Right atrium auricular region (tissue), 2 donors: ENCODE measurements around the gene ACY1. TPM values are rescaled to one million over a fixed set of nuclear protein-coding genes. Genes with fewer than 3 reads are reported as not detected.
A peak's percentile ranks its signal among the peaks of the same experiment; 100 is the strongest.

ENCODE experiments used
- DNase-seq: peaks from one replicate; pipeline ENCODE4 v3.0.0-alpha.2; 2019; ENCODE audit warnings: low spot score
- H3K27ac ChIP-seq, 2 donors: fragments of 200-600 bp; sonication (generic); 1 replicate in 1 of 2; 2 replicates in 1 of 2; pipeline ENCODE4 v1.5.1; 2016 to 2019
- H3K27me3 ChIP-seq, 2 donors: fragments of 200-600 bp; sonication (generic); one replicate each; pipeline versions ENCODE4 v1.5.1 to v1.6.0; 2017 to 2019
- H3K36me3 ChIP-seq: fragments of 200-600 bp; sonication (generic); one replicate; pipeline ENCODE4 v1.5.1; 2016
- H3K4me1 ChIP-seq, 2 donors: fragments of 200-600 bp; sonication (generic); one replicate each; pipeline versions ENCODE4 v1.5.1 to v1.6.0; 2017 to 2019
- H3K4me3 ChIP-seq, 2 donors: fragments of 200-600 bp; sonication (generic); 1 replicate in 1 of 2; 2 replicates in 1 of 2; pipeline ENCODE4 v1.5.1; 2017 to 2019; ENCODE audit warnings: mild to moderate bottlenecking in 1 of 2, moderate library complexity in 1 of 2
- H3K9me3 ChIP-seq, 2 donors: fragments of 200-600 bp; sonication (generic); one replicate each; pipeline ENCODE4 v1.5.1; 2019
- CTCF ChIP-seq, 2 donors: fragments of 200-600 bp; sonication (generic); IDR thresholded peaks; one replicate each; pipeline ENCODE4 v1.5.1; 2019; ENCODE audit warnings: antibody characterized with exemption in 2 of 2
- total RNA-seq, 2 donors: library from RNA; depleted of rRNA; stranded (reverse); fragments of >200 nt; gene quantifications; one replicate each; pipeline ENCODE4 v1.1.0, GENCODE V29; 2016

ACY1 gene
- total RNA-seq, 2 donors from 2014 or later = 26.0 to 29.8 TPM

- peaks cover 0 to 59% of the 10 kb centered on the region in 2 donors for H3K4me1 ChIP-seq
- TF ChIP-seq CTCF (IDR thresholded peaks at IDR 0.05) = no peak
- DNase-seq = no peak
Measured at GRCh38 chr3:52013802-52014598, 30.7 kb downstream of the ACY1 start.

GRCh38 chr3:52014613-52015012 lies 31.3 kb downstream of the ACY1 start:
- Histone ChIP-seq H3K9me3 (no peaks in the 10 kb centered on the region), H3K4me1 (peaks cover 0 to 65% of the 10 kb centered on the region in 2 donors), H3K27me3 (no peaks in the 10 kb centered on the region), H3K27ac (peak overlapping the region; percentile 93 to 96), H3K36me3 (no peaks in the 10 kb centered on the region), H3K4me3 (no peak overlapping the region)
- peak in 1 of 2 donors; percentile 17 for TF ChIP-seq CTCF (IDR thresholded peaks at IDR 0.05)
- no peak for DNase-seq

More at GRCh38 chr3:52013802-52014598, 30.7 kb downstream of the ACY1 start:
- Histone ChIP-seq H3K27ac (no peak overlapping the region), H3K4me3 (no peak overlapping the region), H3K27me3 (no peaks in the 10 kb centered on the region), H3K36me3 (no peaks in the 10 kb centered on the region), H3K9me3 (no peaks in the 10 kb centered on the region)

- no peak for TF ChIP-seq CTCF (IDR thresholded peaks at IDR 0.05)
- Histone ChIP-seq H3K9me3 (no peaks in the 10 kb centered on the region), H3K36me3 (no peaks in the 10 kb centered on the region), H3K27ac (peak overlapping the region; percentile 93 to 96), H3K4me1 (peaks cover 0 to 76% of the 10 kb centered on the region in 2 donors), H3K4me3 (no peak overlapping the region), H3K27me3 (no peaks in the 10 kb centered on the region)
- DNase-seq = no peak
Measured at GRCh38 chr3:52015438-52016228, 32.3 kb downstream of the ACY1 start.

GRCh38 chr3:52017586-52017985 lies 34.3 kb downstream of the ACY1 start:
- no peak for DNase-seq
- H3K4me1 ChIP-seq = peaks cover 0 to 94% of the 10 kb centered on the region in 2 donors
- H3K27me3 ChIP-seq = no peaks in the 10 kb centered on the region
- no peaks in the 10 kb centered on the region for H3K36me3 ChIP-seq
- no peaks in the 10 kb centered on the region for H3K9me3 ChIP-seq
- TF ChIP-seq CTCF (IDR thresholded peaks at IDR 0.05) = no peak
- H3K4me3 ChIP-seq = no peak overlapping the region
- peak overlapping the region; percentile 93 to 96 for H3K27ac ChIP-seq

GRCh38 chr3:52018319-52019000 lies 35.1 kb downstream of the ACY1 start:
- H3K4me1 ChIP-seq = peaks cover 0 to 94% of the 10 kb centered on the region in 2 donors
- H3K9me3 ChIP-seq = no peaks in the 10 kb centered on the region
- H3K27ac ChIP-seq = peak overlapping the region; percentile 93 to 96
- H3K4me3 ChIP-seq = no peak overlapping the region
- no peak for DNase-seq
- no peaks in the 10 kb centered on the region for H3K36me3 ChIP-seq
- no peak for TF ChIP-seq CTCF (IDR thresholded peaks at IDR 0.05)
- H3K27me3 ChIP-seq = no peaks in the 10 kb centered on the region
